H1 (cell line): Measurements from ENCODE around the gene TP73.

Source experiments
- CBX8 ChIP-seq: fragments of 300-800, 300-1000 bp; sonication (generic); IDR thresholded peaks from 2 replicates; pipeline ENCODE4 v1.7.1; 2016; ENCODE audit warnings: low read depth, low read length, borderline replicate concordance
- HDAC6 ChIP-seq: IDR thresholded peaks from one replicate; pipeline ENCODE4 v1.7.1; 2012; ENCODE audit warnings: low read depth, mild to moderate bottlenecking, inconsistent platforms, low read length, moderate library complexity
- NRF1 ChIP-seq: IDR thresholded peaks from 2 replicates; pipeline ENCODE4 v1.6.1; 2011; ENCODE audit warnings: mild to moderate bottlenecking, low read depth, low read length, improper control_type of control experiment
- SIN3A ChIP-seq, 2 experiments: IDR thresholded peaks in 1 of 2; conservative IDR thresholded peaks in 1 of 2; 2 replicates each; pipeline ENCODE4 v1.6.1; 2011 to 2012; ENCODE audit warnings: low read length in 2 of 2, improper control_type of control experiment in 1 of 2, low read depth in 1 of 2, mild to moderate bottlenecking in 1 of 2
- SP2 ChIP-seq: IDR thresholded peaks from 2 replicates; pipeline ENCODE4 v1.6.1; 2012; ENCODE audit warnings: mild to moderate bottlenecking, low read length, inconsistent platforms
- TEAD4 ChIP-seq: IDR thresholded peaks from 2 replicates; pipeline ENCODE4 v1.6.1; 2012; ENCODE audit warnings: low read depth, low read length, inconsistent platforms, mixed read lengths
- TF ChIP-seq, protein P1 (sequence below), 3 experiments: IDR thresholded peaks; 1 replicate in 2 of 3; 2 replicates in 1 of 3; pipeline versions ENCODE4 v1.5.1 to v1.6.1; 2011; ENCODE audit warnings: low read length in 3 of 3, mild to moderate bottlenecking in 3 of 3, inconsistent platforms in 2 of 3, low read depth in 1 of 3, moderate library complexity in 1 of 3; ENCODE audit not compliant: insufficient read depth in 1 of 3; ENCODE audit errors: control extremely low read depth in 1 of 3
- TF ChIP-seq, protein P2 (sequence below): IDR thresholded peaks from 2 replicates; pipeline ENCODE4 v1.6.1; 2011; ENCODE audit warnings: low read length, improper control_type of control experiment
- TF ChIP-seq, protein P3 (sequence below): IDR thresholded peaks from 2 replicates; pipeline ENCODE4 v1.6.1; 2011; ENCODE audit warnings: low read depth, mild to moderate bottlenecking, low read length; ENCODE audit not compliant: insufficient read depth

DNA sequence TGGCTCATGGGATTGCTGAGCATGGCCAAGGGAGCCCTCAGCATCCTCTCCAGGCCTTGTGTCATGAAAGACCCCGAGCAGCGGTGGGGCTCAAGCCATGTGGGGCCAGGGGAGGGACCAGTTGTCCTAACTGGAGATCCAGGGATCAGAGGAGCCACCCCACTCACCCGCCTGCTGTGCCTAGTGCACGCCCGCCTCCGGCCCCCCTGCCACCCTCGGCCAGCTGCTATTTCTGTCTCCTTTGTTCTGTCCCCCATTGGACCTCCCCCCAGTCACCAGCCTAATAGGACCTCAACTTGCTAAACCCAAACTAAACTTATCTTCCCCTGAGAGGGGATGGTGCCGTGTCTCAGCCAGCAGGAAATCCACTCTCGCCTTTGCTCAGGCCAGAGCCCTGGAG is 44.4 kb downstream of the TP73 start:
- TF ChIP-seq TEAD4 = no peak
- no peak for TF ChIP-seq CBX8
- no peak for TF ChIP-seq SP2
- TF ChIP-seq, protein P1, sequence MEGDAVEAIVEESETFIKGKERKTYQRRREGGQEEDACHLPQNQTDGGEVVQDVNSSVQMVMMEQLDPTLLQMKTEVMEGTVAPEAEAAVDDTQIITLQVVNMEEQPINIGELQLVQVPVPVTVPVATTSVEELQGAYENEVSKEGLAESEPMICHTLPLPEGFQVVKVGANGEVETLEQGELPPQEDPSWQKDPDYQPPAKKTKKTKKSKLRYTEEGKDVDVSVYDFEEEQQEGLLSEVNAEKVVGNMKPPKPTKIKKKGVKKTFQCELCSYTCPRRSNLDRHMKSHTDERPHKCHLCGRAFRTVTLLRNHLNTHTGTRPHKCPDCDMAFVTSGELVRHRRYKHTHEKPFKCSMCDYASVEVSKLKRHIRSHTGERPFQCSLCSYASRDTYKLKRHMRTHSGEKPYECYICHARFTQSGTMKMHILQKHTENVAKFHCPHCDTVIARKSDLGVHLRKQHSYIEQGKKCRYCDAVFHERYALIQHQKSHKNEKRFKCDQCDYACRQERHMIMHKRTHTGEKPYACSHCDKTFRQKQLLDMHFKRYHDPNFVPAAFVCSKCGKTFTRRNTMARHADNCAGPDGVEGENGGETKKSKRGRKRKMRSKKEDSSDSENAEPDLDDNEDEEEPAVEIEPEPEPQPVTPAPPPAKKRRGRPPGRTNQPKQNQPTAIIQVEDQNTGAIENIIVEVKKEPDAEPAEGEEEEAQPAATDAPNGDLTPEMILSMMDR (IDR thresholded peaks at IDR 0.05; ENCODE audit: control extremely low read depth in 1 of 3, insufficient read depth in 1 of 3, low read depth in 1 of 3, low read length in 3 of 3) = no peak
- TF ChIP-seq, protein P2, sequence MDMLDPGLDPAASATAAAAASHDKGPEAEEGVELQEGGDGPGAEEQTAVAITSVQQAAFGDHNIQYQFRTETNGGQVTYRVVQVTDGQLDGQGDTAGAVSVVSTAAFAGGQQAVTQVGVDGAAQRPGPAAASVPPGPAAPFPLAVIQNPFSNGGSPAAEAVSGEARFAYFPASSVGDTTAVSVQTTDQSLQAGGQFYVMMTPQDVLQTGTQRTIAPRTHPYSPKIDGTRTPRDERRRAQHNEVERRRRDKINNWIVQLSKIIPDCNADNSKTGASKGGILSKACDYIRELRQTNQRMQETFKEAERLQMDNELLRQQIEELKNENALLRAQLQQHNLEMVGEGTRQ = no peak
- no peak for TF ChIP-seq HDAC6
- TF ChIP-seq, protein P3, sequence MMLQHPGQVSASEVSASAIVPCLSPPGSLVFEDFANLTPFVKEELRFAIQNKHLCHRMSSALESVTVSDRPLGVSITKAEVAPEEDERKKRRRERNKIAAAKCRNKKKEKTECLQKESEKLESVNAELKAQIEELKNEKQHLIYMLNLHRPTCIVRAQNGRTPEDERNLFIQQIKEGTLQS = no peak
- TF ChIP-seq SIN3A (conservative IDR thresholded peaks at IDR 0.05 in 1 of 2, IDR thresholded peaks at IDR 0.05 in 1 of 2; ENCODE audit: low read depth in 1 of 2, low read length in 2 of 2) = no peak
- no peak for TF ChIP-seq NRF1
